K562 (cell line): ENCODE data around the gene UBE2H. TPM values are rescaled to one million over a fixed set of nuclear protein-coding genes. Genes with fewer than 3 reads are reported as not detected.

Experiments used
- ATAC-seq: fragments of 200-7000 bp; cut with Tn5 transposase; 3 replicates; pipeline ENCODE4 v1.9.1; 2020; ENCODE audit warnings: moderate library complexity
- BruUV-seq: library from RNA; stranded (reverse); fragments of 400-500 nt; replicated peaks from 2 replicates; lab custom pipeline; 2021; lab: Mats Ljungman, UMichigan
- CTCF ChIA-PET: fragments of 300-600 bp; formaldehyde crosslinking; extraction: SDS; loops from one replicate; lab custom pipeline; 2021; ENCODE audit warnings: low intra/inter-chr PET ratio; lab: Yijun Ruan, JAX
- POLR2A ChIA-PET: fragments of 300-600, 350-650 bp; sonication (Branson Sonifier 250); formaldehyde crosslinking; extraction: SDS; loops from one replicate; lab custom pipeline; 2021; ENCODE audit warnings: antibody characterized with exemption, inconsistent platforms; lab: Yijun Ruan, JAX
- DNase-seq, 4 experiments: peaks; one replicate each; pipeline versions ENCODE4 v3.0.0 to v3.0.0-alpha.2; 2011 to 2018; ENCODE audit warnings: low spot score in 3 of 4, mixed read lengths in 3 of 4; ENCODE audit errors: extremely low read depth in 1 of 4
- FAIRE-seq: peaks from 2 replicates; lab custom pipeline; 2011; peaks lifted over from hg19 to GRCh38; lab: Jason Lieb, UNC
- H2AFZ ChIP-seq: 2 replicates; pipeline ENCODE4 v1.6.0; 2011; ENCODE audit warnings: low read depth, low read length, control low read depth, inconsistent platforms
- H3K27ac ChIP-seq: fragments of 200-600 bp; 3 replicates; pipeline ENCODE4 v1.8.0; 2011; ENCODE audit warnings: low read depth, mild to moderate bottlenecking, control low read depth, inconsistent platforms, low read length, moderate library complexity, mixed read lengths; ENCODE audit errors: extremely low read depth
- H3K27me3 ChIP-seq, 2 experiments: fragments of 300-600 bp in 1 of 2; 2 replicates in 1 of 2; 3 replicates in 1 of 2; pipeline versions ENCODE4 v1.6.0 to v1.8.0; 2011; ENCODE audit warnings: inconsistent platforms in 2 of 2, low read length in 2 of 2, mild to moderate bottlenecking in 1 of 2, mixed read lengths in 1 of 2, moderate library complexity in 1 of 2; ENCODE audit not compliant: control insufficient read depth in 2 of 2, insufficient read depth in 2 of 2
- H3K36me3 ChIP-seq: fragments of 300-600 bp; 3 replicates; pipeline ENCODE4 v1.8.0; 2011; ENCODE audit warnings: mild to moderate bottlenecking, low read length, inconsistent platforms; ENCODE audit not compliant: control insufficient read depth, insufficient read depth
- H3K4me1 ChIP-seq, 2 experiments: fragments of 200-600 bp in 1 of 2; replicated peaks in 1 of 2; 2 replicates in 1 of 2; 3 replicates in 1 of 2; pipeline versions ENCODE4 v1.5.1 to v1.8.0; 2011; ENCODE audit warnings: inconsistent platforms in 2 of 2, low read length in 2 of 2, mild to moderate bottlenecking in 1 of 2, mixed read lengths in 1 of 2, moderate library complexity in 1 of 2; ENCODE audit not compliant: control insufficient read depth in 2 of 2, insufficient read depth in 2 of 2
- H3K4me2 ChIP-seq: 2 replicates; pipeline ENCODE4 v1.6.1; 2011; ENCODE audit warnings: low read length, control low read depth, inconsistent platforms, mixed read lengths; ENCODE audit not compliant: insufficient read depth
- H3K4me3 ChIP-seq: fragments of 200-600 bp; sonication (generic), shearing (Covaris generic); 2 replicates; pipeline ENCODE4 v1.5.1; 2016; ENCODE audit warnings: control low read depth, inconsistent platforms
- H3K79me2 ChIP-seq: fragments of 200-600 bp; 3 replicates; pipeline ENCODE4 v1.8.0; 2011; ENCODE audit warnings: low read length, inconsistent platforms; ENCODE audit not compliant: control insufficient read depth, insufficient read depth
- H3K9ac ChIP-seq, 2 experiments: 2 replicates each; pipeline versions ENCODE4 v1.6.0 to v1.6.1; 2011; ENCODE audit warnings: low read depth in 2 of 2, low read length in 2 of 2, control low read depth in 1 of 2, inconsistent platforms in 1 of 2, mild to moderate bottlenecking in 1 of 2, mixed read lengths in 1 of 2; ENCODE audit not compliant: insufficient read depth in 1 of 2
- H3K9me1 ChIP-seq: one replicate; pipeline ENCODE4 v1.6.0; 2011; ENCODE audit warnings: inconsistent platforms, mild to moderate bottlenecking, low read length, moderate library complexity; ENCODE audit not compliant: control insufficient read depth, insufficient read depth
- H3K9me3 ChIP-seq: replicated peaks from 2 replicates; pipeline ENCODE4 v1.5.1; 2011; ENCODE audit warnings: low read depth, low read length, inconsistent platforms; ENCODE audit not compliant: control insufficient read depth, insufficient read depth
- H4K20me1 ChIP-seq: replicated peaks from 2 replicates; pipeline ENCODE4 v1.6.1; 2011; ENCODE audit warnings: low read length, inconsistent platforms, mixed read lengths; ENCODE audit not compliant: control insufficient read depth, insufficient read depth
- ARID3A ChIP-seq: IDR thresholded peaks from 2 replicates; pipeline ENCODE4 v1.6.1; 2012; ENCODE audit warnings: low read depth, low read length, improper control_type of control experiment, borderline replicate concordance
- ESRRB ChIP-seq: fragments of 250-450 bp; sonication (Bioruptor Pico); IDR thresholded peaks from 2 replicates; pipeline ENCODE4 v1.5.0; 2020; ENCODE audit warnings: mild to moderate bottlenecking, moderate library complexity, borderline replicate concordance
- FUS ChIP-seq: fragments of 200-400 bp; formaldehyde crosslinking; optimal IDR thresholded peaks from 2 replicates; pipeline ENCODE3; 2017; ENCODE audit warnings: low read depth, low read length
- NR4A1 ChIP-seq, 2 experiments: fragments of 250-450 bp in 1 of 2; fragments of 450-650 bp in 1 of 2; sonication (Bioruptor Pico) in 1 of 2; IDR thresholded peaks; 2 replicates each; pipeline versions ENCODE4 v1.4.0 to v1.6.1; 2016 to 2020; ENCODE audit warnings: mild to moderate bottlenecking in 2 of 2, missing compliant biosample characterization in 1 of 2, missing genetic modification characterization in 1 of 2, moderate library complexity in 1 of 2
- PCBP1 ChIP-seq: fragments of 200-400 bp; formaldehyde crosslinking; IDR thresholded peaks from 2 replicates; pipeline ENCODE4 v1.6.1; 2018; ENCODE audit warnings: mild to moderate bottlenecking, low read depth, low read length; ENCODE audit not compliant: poor library complexity, severe bottlenecking
- POLR2AphosphoS2 ChIP-seq: IDR thresholded peaks from 2 replicates; pipeline ENCODE4 v1.6.1; 2012; ENCODE audit warnings: low read length, improper control_type of control experiment
- RAD51 ChIP-seq: fragments of 450-650 bp; IDR thresholded peaks from 2 replicates; pipeline ENCODE4 v1.7.1; 2016; ENCODE audit warnings: low read depth, mild to moderate bottlenecking, borderline replicate concordance
- TEAD2 ChIP-seq: fragments of 450-650 bp; IDR thresholded peaks from 2 replicates; pipeline ENCODE4 v1.6.1; 2016; ENCODE audit warnings: missing genetic modification characterization, control low read depth, missing compliant biosample characterization
- ZNF512 ChIP-seq: IDR thresholded peaks from 2 replicates; pipeline ENCODE4 v1.6.1; 2016; ENCODE audit warnings: missing genetic modification characterization, missing compliant biosample characterization
- WGBS: fragments of 100-300 bp; shearing (Covaris generic); methylation state at CpG from one replicate; pipeline ENCODE4 v1.1.6; 2016; ENCODE audit warnings: low coverage, mixed read lengths; ENCODE audit not compliant: insufficient coverage; ENCODE audit errors: missing lambda C conversion rate; 5-methylcytosine and 5-hydroxymethylcytosine counted together
- in situ Hi-C: fragments of 300-500 bp; cut with MboI; formaldehyde crosslinking; loops from 4 replicates; pipeline ENCODE4 v1.15.0; 2018; ENCODE audit warnings: inconsistent platforms, mixed read lengths
- intact Hi-C: fragments of 100-400 bp; cut with micrococcal nuclease; formaldehyde crosslinking; loops from 2 replicates; pipeline ENCODE4 v1.14.2; 2022
- polyA plus RNA-seq, 8 experiments: library from polyadenylated mRNA; depleted of rRNA in 4 of 8; stranded (reverse) in 5 of 8; unstranded in 3 of 8; fragments of >200 nt; fragmentation: Nextera tagmentation in 2 of 8; fragmentation: Illumina TruSeq in 1 of 8; extraction: Ambion mirVana in 2 of 8; extraction: Trizol in 1 of 8; gene quantifications; 2 replicates each; pipeline versions ENCODE4 v1.2.1 to v1.2.3, GENCODE V29; 2011 to 2014; ENCODE audit warnings: inconsistent platforms in 1 of 8, missing spikeins in 1 of 8
- total RNA-seq, 7 experiments: library from RNA; depleted of rRNA in 6 of 7; stranded (reverse); fragments of >200 nt in 6 of 7; fragmentation: Illumina TruSeq in 2 of 7; extraction: Trizol in 2 of 7; gene quantifications; 2 replicates each; pipeline versions ENCODE4 v1.2.1 to v1.2.3, GENCODE V29; 2011 to 2021; ENCODE audit warnings: low replicate concordance in 1 of 7
- TF ChIP-seq, protein P1 (sequence below): fragments of 250-450 bp; sonication (Bioruptor Pico); IDR thresholded peaks from 2 replicates; pipeline ENCODE4 v1.4.0; 2020
- TF ChIP-seq, protein P2 (sequence below): fragments of 450-650 bp; IDR thresholded peaks from one replicate; pipeline ENCODE4 v1.6.1; 2018; ENCODE audit warnings: mild to moderate bottlenecking, moderate library complexity; ENCODE audit not compliant: partially characterized antibody

The UBE2H gene
- total and polyA plus RNA-seq, 9 of the 15 experiments (the other 6 are each of a cell fraction or from before 2014, with no cell fraction given), result 6.3 to 33.0 (median 13.3) TPM

GRCh38 chr7:129829737-129830631, 122.8 kb downstream of the UBE2H start:
- Histone ChIP-seq H3K9me3 (no peaks in the 10 kb centered on the region), H3K36me3 (no peaks in the 10 kb centered on the region), H3K27ac (peak overlapping the region; percentile 43; the same call in 1 of the 3 replicates), H3K79me2 (no peaks in the 10 kb centered on the region), H2AFZ (peak overlapping the region; percentile 90), H3K9me1 (no peaks in the 10 kb centered on the region), H3K27me3 (no peaks in the 10 kb centered on the region), H3K4me3 (peak overlapping the region; percentile 16; the same call in 1 of the 2 replicates), H3K4me1 (peaks cover 22 to 28% of the 10 kb centered on the region in 2 experiments; a peak in 4 of 5 replicates), H3K9ac (peak overlapping the region; percentile 68 to 88), H3K4me2 (peak overlapping the region; percentile 92), H4K20me1 (no peaks in the 10 kb centered on the region)
- peak; percentile 96 for FAIRE-seq
- in situ Hi-C loops (loop anchor here (5.0 to 10.0 kb wide), 3 partner anchors 163 to 485 kb away; no protein-coding TSS in a partner anchor), intact Hi-C loops (loop anchor here (1.0 to 10.0 kb wide), 10 partner anchors 51 to 1003 kb away; partner anchors contain the start of gene AHCYL2)
- CTCF ChIA-PET, result interaction anchor here (1.1 to 3.0 kb wide), 4 partner anchors 163 to 219 kb away, joined by 5 to 20 read pairs (median 10); partner anchors contain the start of gene NRF1
- DNase-seq, result peak; percentile 74 to 91 (median 76)
- POLR2A ChIA-PET, result interaction anchor here (0.5 to 1.8 kb wide), 15 partner anchors 8 to 305 kb away, joined by 3 to 8 read pairs (median 3); no protein-coding TSS in a partner anchor
- 10% methylated on average over 22 of the region's 22 CpGs for WGBS
- no TSS peak for BruUV-seq
- peak; percentile 67 for ATAC-seq
- peak; percentile 76; the same call in 1 of the 2 replicates for TF ChIP-seq POLR2AphosphoS2
- TF ChIP-seq ESRRB (CRISPR knock-in tag), result no peak
- TF ChIP-seq, protein P1, sequence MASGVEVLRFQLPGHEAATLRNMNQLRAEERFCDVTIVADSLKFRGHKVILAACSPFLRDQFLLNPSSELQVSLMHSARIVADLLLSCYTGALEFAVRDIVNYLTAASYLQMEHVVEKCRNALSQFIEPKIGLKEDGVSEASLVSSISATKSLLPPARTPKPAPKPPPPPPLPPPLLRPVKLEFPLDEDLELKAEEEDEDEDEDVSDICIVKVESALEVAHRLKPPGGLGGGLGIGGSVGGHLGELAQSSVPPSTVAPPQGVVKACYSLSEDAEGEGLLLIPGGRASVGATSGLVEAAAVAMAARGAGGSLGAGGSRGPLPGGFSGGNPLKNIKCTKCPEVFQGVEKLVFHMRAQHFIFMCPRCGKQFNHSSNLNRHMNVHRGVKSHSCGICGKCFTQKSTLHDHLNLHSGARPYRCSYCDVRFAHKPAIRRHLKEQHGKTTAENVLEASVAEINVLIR (CRISPR knock-in tag), result no peak
- TF ChIP-seq ZNF512 (tag), result peak; percentile 98
- peak; percentile 86; the same call in 1 of the 2 replicates for TF ChIP-seq ARID3A
- TF ChIP-seq, protein P2, sequence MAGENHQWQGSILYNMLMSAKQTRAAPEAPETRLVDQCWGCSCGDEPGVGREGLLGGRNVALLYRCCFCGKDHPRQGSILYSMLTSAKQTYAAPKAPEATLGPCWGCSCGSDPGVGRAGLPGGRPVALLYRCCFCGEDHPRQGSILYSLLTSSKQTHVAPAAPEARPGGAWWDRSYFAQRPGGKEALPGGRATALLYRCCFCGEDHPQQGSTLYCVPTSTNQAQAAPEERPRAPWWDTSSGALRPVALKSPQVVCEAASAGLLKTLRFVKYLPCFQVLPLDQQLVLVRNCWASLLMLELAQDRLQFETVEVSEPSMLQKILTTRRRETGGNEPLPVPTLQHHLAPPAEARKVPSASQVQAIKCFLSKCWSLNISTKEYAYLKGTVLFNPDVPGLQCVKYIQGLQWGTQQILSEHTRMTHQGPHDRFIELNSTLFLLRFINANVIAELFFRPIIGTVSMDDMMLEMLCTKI, result no peak
- no peak for TF ChIP-seq RAD51
- no peak for TF ChIP-seq NR4A1 (CRISPR knock-in tag; IDR thresholded peaks at IDR 0.05)
- TF ChIP-seq NR4A1 (tag; IDR thresholded peaks at IDR 0.05), result no peak
- TF ChIP-seq FUS, result no peak
- TF ChIP-seq TEAD2 (tag), result 0 out of 2 replicates have a peak, but pooled peaks have one; percentile 43
- TF ChIP-seq PCBP1, result no peak
